SW 1271 (cell line): ENCODE measurements around the gene RAPGEF1.

Experiments
- DNase-seq, 2 experiments: peaks; one replicate each; lab custom pipeline; 2025; lab: John Stamatoyannopoulos, UW

RAPGEF1 gene

GRCh38 chr9:131642496-131643083, 97.3 kb downstream of the RAPGEF1 start:
- DNase-seq, result no peak

GRCh38 chr9:131641618-131642495, 98.0 kb downstream of the RAPGEF1 start:
- DNase-seq, result no peak

- DNase-seq, result no peak
Observed at GRCh38 chr9:131640438-131641137, 99.3 kb downstream of the RAPGEF1 start.

- DNase-seq, result no peak
Observed at GRCh38 chr9:131639769-131640437, 100.0 kb downstream of the RAPGEF1 start.

- no peak for DNase-seq
Observed at GRCh38 chr9:131636593-131636992, 103.3 kb downstream of the RAPGEF1 start.

GRCh38 chr9:131635892-131636291, 104.0 kb downstream of the RAPGEF1 start:
- DNase-seq, result no peak

GRCh38 chr9:131635285-131635684, 104.6 kb downstream of the RAPGEF1 start:
- DNase-seq, result peak; percentile 77 to 93

- DNase-seq, result no peak
Observed at GRCh38 chr9:131633491-131634031, 106.3 kb downstream of the RAPGEF1 start.

- DNase-seq, result no peak
Observed at GRCh38 chr9:131631306-131631705, 108.6 kb downstream of the RAPGEF1 start.

GRCh38 chr9:131630205-131630831, 109.6 kb downstream of the RAPGEF1 start:
- no peak for DNase-seq

GRCh38 chr9:131629825-131630204, 110.1 kb downstream of the RAPGEF1 start:
- DNase-seq, result no peak

GRCh38 chr9:131629226-131629500, 110.7 kb downstream of the RAPGEF1 start:
- no peak for DNase-seq

GRCh38 chr9:131628459-131629225, 111.2 kb downstream of the RAPGEF1 start:
- DNase-seq, result no peak

- DNase-seq, result no peak
Observed at GRCh38 chr9:131627648-131628458, 112.0 kb downstream of the RAPGEF1 start.

GRCh38 chr9:131627326-131627647, 112.6 kb downstream of the RAPGEF1 start:
- DNase-seq, result no peak

GRCh38 chr9:131625790-131626670, 113.8 kb downstream of the RAPGEF1 start:
- no peak for DNase-seq

GRCh38 chr9:131625508-131625787, 114.4 kb downstream of the RAPGEF1 start:
- DNase-seq, result no peak

GRCh38 chr9:131624636-131625507, 115.0 kb downstream of the RAPGEF1 start:
- no peak for DNase-seq
